NCI-H446 (cell line): Measurements from ENCODE around the gene SUPT6H.
A peak's percentile ranks its signal among the peaks of the same experiment; 100 is the strongest.

ENCODE experiments used
- DNase-seq, 2 experiments: peaks; one replicate each; lab custom pipeline; 2025; lab: John Stamatoyannopoulos, UW

The SUPT6H gene

GRCh38 chr17:28702026-28702751 is 40.2 kb downstream of the SUPT6H start:
- DNase-seq: no peak

GRCh38 chr17:28702752-28703150 is 40.7 kb downstream of the SUPT6H start:
- no peak for DNase-seq

GRCh38 chr17:28703552-28704218 is 41.7 kb downstream of the SUPT6H start:
- no peak for DNase-seq

DNA sequence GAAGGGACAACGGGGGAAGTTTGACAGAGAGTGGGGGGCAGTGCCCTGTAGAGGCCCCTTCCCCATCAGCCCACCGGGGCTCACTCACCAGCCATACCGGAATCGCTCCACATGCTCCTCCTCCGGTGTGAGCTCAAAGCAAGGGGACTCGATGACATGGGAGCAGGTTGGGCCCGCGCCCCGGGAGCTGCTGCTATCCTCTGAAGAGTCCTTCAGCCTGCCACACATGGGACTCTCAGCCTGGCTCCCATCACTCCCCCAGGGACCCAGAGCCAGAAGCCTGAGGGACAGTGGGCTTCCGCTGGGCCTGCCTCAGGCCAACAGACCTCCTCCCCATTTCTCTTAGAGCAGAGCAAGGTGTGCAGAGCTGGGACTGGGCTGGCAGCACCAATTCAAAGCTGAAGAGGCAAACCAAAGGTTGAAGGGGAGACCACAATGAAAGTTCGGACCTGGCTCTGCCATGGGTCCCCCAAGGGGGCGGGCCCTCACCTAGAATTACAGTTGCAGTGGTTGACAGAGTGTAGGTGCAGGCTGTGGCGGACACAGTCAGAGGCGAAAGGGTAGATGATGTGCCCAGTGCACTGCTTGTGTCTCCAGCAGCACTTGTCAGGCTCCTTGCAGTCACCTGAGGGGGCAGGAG is 42.3 kb downstream of the SUPT6H start:
- DNase-seq: no peak

GRCh38 chr17:28705074-28705659 is 43.2 kb downstream of the SUPT6H start:
- DNase-seq: no peak

- no peak for DNase-seq
Measured at GRCh38 chr17:28705728-28706334, 43.8 kb downstream of the SUPT6H start.

DNA sequence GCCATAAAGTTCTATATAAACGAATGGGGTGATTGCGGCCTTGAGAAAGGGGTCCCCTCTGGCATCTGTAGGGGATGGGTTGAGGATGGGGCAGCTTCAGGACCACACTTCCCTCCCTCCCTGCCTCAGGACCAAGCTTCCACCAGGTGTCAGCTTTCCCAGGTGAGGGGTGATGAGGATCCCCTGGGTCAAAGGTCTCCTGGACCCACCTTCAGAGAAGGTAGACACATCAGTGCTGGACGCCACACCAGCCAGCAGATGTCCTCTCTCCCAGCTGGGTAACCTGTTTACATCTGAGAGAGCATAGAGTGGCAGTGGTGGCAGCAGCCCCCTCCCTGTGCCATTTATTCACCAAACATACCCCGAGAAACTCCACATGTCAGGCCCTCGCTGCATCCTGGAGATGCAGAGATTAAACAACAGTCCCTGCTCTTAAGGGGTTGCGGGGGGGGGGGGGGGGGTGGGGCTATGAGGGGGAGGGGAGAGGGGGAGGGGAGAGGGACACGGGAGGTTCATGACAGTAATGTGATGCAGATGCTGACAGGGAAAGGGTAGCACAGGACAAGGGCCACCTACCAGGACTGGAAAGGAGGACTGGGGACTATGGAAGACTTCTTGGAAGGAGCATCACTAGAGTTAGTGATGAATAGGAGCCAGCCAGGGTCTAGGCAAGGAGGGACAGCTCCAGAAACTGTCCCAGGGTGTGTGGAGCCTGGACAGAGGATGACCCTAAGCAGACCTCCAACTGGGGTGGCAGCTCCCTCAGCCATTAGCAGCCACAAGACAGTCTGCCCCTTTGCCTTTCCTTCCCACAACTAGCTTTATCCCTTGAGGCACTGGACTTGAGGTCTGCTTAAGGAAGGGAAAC is 44.7 kb downstream of the SUPT6H start:
- DNase-seq: no peak

GRCh38 chr17:28707339-28707720 is 45.3 kb downstream of the SUPT6H start:
- no peak for DNase-seq

DNA sequence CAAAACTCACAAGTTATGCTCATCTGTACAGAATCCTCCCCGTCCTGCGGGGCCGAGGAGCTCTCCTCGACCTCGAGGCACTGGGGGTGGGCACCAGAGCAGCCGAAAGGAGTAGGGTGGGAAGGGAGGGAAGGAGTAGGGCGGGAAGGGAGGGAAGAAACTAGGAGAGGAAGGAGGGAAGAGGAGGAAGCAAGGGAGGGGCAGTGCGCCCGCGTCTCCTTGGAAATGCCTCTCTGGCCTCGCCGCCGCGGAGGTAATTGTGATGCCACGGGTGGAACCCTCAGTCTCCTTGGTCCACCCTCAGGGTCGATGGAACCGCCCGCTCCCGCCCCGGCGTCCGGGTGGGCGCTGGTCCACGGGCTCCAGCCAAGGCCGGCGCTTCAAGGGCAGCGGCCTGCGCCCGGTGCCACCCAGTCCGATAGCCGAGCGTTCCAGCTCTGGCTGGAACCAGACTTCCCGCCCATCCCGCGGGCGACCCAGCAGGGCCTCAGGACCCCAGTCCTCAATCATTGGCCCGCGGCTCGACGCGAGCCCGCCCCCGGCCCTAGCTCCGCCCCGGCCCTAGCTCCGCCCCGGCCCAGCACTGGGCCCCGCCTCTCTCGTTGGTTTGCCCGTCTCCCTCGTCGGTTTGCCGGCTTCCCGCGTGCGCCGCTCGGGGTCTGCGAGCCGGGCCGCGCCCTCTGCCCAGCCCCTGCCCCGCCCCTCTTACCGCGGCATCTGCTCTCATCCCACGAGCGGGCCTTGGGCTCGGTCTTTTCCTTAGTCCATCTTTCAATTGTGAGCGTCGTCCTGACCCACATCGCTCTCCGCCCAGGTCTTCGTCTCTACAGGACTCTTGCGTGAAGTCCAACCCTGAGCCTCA is 49.1 kb downstream of the SUPT6H start:
- DNase-seq: peak; percentile 67 to 94

DNA sequence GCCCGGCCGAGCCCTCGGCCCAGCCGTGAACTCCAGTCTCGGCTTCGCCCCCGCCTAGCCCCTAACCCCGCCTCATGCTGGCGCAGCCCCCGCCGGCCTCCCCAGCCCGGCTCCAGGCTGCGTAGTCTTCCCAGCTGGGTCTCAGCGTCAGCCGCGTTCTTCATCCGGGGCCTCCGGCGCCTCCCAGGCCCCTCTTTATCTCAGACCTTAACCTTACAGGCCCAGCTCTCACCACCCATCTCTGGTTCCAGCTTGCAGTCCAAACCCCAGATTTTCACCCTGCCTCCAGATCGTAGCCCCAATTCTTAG is 49.7 kb downstream of the SUPT6H start, which contains the start of gene PROCA1:
Gene PROCA1 (minus strand): TSS at position 166 of the 309 bp plus-strand sequence. CDS start 228 bp downstream, outside the sequence.
- DNase-seq: no peak

- no peak for DNase-seq
Measured at GRCh38 chr17:28712032-28712704, 50.2 kb downstream of the SUPT6H start.

- no peak for DNase-seq
Measured at GRCh38 chr17:28712705-28713415, 50.9 kb downstream of the SUPT6H start.

DNA sequence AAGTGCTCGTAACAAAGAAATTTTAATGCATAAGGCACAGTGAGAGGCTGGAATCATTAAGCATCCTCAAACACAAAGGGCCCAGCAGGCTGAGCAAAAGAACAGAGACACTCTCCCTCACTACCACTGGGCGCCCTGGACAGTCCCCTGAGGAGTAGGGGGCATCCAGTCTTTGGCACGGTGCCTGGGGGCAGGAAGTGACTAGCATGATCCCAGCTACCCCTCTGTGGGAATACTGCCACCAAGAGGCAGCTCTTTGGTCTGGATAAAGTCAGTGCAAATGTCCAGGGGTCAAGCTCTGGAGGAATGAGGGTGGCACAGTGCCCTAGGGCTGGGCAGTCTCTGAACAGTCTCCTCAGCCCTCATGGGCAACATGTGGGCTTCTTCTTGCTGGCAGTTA is 52.3 kb downstream of the SUPT6H start:
- no peak for DNase-seq

GRCh38 chr17:28715217-28715616 is 53.2 kb downstream of the SUPT6H start:
- no peak for DNase-seq

DNA sequence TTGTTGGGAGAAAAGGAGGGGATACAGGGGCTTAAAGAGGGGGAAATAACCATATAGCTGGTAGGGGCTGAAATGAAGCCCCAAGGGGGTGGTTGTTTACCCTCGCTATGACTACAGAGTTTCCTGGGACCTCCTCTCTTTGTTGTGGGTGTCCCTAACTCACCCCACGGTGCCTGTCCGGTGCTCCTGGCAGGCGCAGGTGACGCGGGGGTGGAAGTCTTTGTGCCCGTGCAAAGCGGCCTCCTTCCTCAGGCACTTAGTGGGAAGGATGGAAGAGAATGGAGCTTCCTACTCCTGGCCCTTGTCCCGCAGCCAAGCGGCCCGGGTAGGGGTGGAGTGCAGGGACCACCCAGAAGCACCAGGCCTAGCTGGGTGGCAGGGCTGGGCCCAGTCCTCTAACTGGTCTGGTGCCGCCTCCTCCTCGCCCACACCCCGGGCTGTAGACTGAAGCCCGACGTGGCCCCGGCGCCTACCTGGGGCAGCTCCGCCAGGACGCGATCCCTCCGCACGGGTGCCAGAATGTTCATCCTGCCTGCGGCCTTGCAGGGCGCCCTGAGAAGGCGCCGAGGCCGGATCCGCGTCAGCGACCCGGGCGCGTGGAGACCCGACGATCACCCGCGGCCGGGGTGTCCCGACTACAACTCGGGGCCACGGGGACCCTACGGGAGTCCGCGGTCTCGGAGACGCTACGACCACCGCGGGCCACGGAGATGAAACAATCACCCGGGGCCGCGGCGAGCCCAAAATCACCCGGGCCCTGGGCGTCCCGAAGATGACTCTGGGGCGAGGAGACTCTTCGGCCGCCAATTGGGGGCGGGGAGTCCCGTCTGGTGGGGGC is 55.0 kb downstream of the SUPT6H start:
- no peak for DNase-seq

- no peak for DNase-seq
Measured at GRCh38 chr17:28717578-28718332, 55.8 kb downstream of the SUPT6H start, which contains the start of gene RAB34. RAB34 (minus strand) TSS chr17:28717868; CDS start chr17:28717266, 602 bp downstream.

GRCh38 chr17:28718333-28719020 is 56.5 kb downstream of the SUPT6H start:
- DNase-seq: peak in 1 of 2 experiments; percentile 23
